ENCODE measurements around the gene SGK1.

The SGK1 gene

GRCh38 chr6:134317471-134318131 is at the start of gene SGK1:
Gene SGK1, minus strand, starts transcription at chr6:134318112. Its CDS starts 652 bp downstream, at chr6:134317460.
- DNase-seq (ENCODE audit: low spot score) (no peak), FAIRE-seq (no peak)

GRCh38 chr6:134363323-134364039 is 45.6 kb upstream of the SGK1 start:
- peak; percentile 63 for FAIRE-seq

GRCh38 chr6:134361011-134361410 is 43.1 kb upstream of the SGK1 start:
- no peak for DNase-seq (ENCODE audit: low spot score)
- FAIRE-seq = no peak

More at GRCh38 chr6:134363323-134364039, 45.6 kb upstream of the SGK1 start:
- peak; percentile 60 for DNase-seq (ENCODE audit: low spot score)

DNA sequence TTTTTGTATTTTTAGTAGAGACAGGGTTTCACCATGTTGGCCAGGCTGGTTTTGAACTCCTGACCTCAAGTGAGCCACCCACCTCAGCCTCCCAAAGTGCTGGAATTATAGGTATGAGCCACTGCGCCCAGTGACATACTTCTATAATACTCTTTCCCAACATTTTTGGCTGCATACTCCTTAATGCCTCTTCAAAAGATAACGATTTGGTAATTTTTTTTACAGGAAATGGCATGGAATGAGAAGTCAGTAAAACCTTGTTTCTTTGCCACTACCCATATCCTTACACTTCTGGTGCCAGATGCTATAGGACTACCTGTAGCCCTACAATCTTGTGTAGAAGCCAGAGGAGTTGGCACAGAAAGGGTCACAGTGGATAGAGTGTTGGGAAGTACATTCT is 41.4 kb upstream of the SGK1 start:
- FAIRE-seq = no peak
- no peak for DNase-seq (ENCODE audit: low spot score)

DNA sequence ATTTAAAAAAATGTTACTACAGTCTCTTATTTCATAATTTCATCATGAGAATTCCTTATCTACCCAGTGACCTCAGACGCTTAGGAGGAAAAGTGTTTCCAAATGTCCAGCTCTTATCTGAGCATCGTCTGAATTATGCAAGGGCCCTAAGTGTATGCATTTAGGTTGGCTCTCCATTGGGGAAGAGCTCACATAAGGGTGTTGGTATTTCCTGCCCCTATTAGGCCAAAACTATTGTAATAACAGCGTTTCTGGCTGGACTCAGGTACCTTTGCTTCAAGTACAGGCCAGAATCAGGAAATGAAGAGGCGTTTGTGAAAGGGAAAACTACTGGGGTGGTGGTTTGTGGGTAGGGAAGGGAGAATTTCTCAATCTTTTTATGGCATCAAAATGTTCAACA is 40.4 kb upstream of the SGK1 start:
- no peak for DNase-seq (ENCODE audit: low spot score)
- FAIRE-seq = no peak

- FAIRE-seq (no peak), DNase-seq (ENCODE audit: low spot score) (no peak)
Measured at GRCh38 chr6:134357022-134357487, 39.1 kb upstream of the SGK1 start.

GRCh38 chr6:134356405-134356804 is 38.5 kb upstream of the SGK1 start:
- FAIRE-seq (no peak), DNase-seq (ENCODE audit: low spot score) (no peak)

DNA sequence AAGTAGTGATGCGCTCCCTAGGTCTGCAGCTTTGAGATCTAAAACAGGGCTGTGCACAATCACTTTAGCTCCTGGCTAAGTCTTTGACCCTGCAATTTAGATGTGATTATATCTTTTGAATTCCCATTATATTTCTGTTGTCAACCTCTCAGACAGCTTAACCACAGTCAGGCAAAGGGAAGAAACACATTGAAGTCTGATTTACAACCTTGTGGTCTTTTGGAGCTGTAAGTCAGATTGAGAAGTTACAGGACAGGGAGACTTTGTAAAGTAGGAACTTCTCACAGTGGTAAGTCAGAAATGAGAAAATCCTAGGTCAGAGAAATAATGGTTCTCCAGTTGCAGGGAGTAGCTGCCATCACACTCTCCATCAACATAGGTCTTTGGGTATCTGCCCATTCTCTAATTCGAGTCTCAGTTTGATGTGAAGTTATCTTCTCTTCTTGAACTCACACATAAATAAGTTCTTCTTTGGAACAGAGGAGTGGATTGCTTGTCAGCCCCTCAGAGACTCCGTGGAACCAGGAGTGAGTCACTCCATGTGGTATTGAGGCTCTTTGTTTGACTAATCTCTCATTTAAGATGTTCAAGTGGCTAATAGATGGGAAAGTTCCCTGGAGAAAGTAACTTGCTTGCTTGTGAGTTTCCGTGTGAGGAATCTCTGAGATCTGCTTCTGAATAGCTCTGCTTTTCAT is 35.0 kb upstream of the SGK1 start:
- FAIRE-seq = no peak

DNA sequence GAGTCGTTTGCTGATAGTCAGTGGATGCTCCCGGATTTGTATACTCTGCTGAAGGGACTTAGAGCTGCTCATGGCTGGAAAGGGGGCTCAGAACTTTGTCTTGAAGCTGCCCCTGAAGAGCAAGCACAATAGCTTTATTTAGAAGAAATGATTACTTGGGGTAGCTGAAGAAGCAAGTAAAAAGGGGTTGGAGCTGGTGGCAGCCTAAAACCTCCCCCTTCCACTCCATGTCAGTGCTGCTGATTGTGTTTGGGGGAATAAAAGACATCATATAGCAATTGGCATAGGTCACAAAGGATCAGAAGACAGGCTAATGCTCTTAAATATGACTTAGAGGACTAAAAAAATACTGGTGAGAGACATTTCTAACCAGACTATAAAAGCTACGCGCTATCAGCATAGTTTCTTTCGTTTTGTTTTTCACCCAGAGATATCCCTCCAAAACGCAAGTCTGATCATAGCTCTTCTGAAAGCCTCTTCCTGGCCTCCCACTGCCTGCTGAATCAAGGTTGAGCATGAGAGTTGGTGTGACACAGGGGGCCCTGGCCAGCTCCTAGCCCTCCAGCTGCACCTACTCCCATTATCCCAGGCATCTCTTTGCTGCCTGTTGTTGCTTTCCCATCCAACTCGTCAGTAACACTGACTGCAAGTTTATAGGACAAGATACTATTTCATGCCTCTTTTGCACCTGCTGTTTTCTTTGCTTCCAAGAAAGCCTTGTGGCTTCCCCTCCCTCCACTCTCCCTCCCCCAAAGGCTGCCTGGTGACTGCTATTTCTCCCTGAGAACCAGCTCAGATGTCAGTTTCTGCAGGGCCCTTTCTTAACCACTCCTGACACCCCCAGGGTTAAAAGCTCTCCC is 33.9 kb upstream of the SGK1 start:
- FAIRE-seq (no peak), DNase-seq (ENCODE audit: low spot score) (no peak)

More for the DNA sequence above, 35.0 kb upstream of the SGK1 start:
- DNase-seq (ENCODE audit: low spot score) = peak; percentile 18

DNA sequence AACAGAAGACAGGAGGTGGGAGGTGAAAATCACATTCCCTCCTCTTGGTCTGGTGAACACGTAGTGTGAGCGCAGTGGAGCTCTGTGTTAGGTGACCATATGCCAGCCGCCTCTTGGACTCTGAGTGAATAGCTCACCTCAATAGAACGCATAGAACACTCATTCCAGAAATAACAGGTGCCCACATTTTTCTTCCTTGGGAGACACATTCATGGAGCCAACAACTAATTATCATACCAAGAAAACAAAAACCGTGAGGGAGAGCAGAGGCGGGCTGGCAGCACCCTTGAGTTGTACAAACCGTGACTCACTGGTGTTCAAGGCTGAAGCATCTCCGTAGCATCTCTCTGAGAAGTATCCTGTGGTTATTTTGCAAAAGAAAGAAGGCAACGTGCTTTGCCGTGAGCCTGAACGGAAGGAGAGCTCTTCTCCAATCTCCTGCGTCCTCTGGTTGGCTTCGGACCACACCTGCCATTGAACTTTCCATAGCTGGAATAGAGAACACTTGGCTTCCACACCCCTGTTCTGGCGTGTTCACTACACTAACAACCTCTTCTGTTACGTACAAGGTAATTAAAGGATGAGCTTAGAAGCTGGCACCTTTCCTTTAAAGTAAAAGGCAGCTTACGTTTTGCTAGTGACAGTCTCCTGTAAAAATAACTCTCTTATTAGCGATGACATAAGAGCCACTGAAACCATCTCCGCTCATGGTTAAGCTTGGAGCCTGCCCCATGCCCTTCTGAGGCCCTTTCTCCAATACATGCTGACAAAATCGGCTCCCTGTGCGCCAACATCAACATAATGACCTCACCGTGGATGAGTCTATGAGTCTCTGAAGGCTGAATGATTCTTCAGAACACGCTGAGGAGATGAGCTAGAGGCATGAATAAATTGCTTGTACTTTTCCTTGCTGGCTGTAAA is 30.2 kb upstream of the SGK1 start:
- no peak for FAIRE-seq
- peak; percentile 4 for DNase-seq (ENCODE audit: low spot score)

GRCh38 chr6:134346932-134347545 is 29.1 kb upstream of the SGK1 start:
- no peak for DNase-seq (ENCODE audit: low spot score)
- FAIRE-seq = no peak

GRCh38 chr6:134345789-134346188 is 27.9 kb upstream of the SGK1 start:
- FAIRE-seq = no peak

GRCh38 chr6:134343066-134343465 is 25.2 kb upstream of the SGK1 start:
- DNase-seq (ENCODE audit: low spot score) (no peak), FAIRE-seq (no peak)

More at GRCh38 chr6:134345789-134346188, 27.9 kb upstream of the SGK1 start:
- DNase-seq (ENCODE audit: low spot score) = no peak

DNA sequence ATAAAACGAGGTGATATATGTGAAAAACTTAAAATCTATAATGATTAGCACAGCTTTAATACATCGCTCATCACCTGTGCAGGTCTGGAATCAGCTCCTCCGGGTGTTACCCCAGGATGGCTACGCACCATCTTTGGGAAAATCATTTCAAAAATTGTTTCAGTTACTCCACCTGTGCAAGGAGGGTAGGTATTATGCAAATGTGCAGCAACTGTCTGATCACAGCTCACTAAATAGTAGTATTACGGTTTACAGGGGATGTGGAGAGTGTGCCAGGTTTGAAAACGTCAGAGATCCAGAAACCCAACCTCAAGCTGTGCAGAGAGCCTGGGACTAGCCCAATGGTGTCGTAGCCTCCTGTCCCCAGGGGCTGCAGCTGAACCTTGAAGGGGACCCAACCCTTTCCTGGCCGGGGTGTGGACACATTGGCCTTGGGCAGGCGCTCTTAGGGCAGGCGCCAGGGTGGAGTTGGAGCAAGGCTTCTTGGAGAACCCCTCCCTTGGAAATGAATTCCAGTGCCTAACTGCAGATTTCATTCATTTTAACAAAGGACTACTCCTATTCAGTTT is 24.2 kb upstream of the SGK1 start:
- no peak for FAIRE-seq
- no peak for DNase-seq (ENCODE audit: low spot score)

- DNase-seq (ENCODE audit: low spot score) (no peak), FAIRE-seq (no peak)
Measured at GRCh38 chr6:134340179-134340975, 22.5 kb upstream of the SGK1 start.

DNA sequence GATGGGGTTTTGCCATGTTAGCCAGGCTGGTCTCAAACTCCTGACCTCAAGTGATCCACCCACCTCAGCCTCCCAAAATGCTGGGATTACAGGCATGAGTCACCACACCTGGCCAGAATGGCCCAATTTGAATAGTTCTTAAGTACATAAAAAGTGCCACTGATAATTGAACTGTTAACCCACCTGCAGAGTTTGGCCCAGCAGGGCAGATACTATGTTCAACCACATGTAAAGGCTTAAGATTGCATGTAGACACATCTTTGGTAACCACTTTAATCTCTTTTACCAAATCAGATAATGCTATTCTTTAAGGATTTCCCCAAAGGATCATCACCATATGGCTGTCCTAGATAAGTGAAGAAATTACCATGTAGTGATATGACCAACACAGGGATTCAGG is 21.3 kb upstream of the SGK1 start:
- no peak for FAIRE-seq
- DNase-seq (ENCODE audit: low spot score) = no peak

- FAIRE-seq (no peak), DNase-seq (ENCODE audit: low spot score) (no peak)
Measured at GRCh38 chr6:134331256-134331655, 13.3 kb upstream of the SGK1 start.

- peak; percentile 50 for FAIRE-seq
- no peak for DNase-seq (ENCODE audit: low spot score)
Measured at GRCh38 chr6:134330555-134330954, 12.6 kb upstream of the SGK1 start.

- FAIRE-seq = no peak
Measured at GRCh38 chr6:134328792-134329191, 10.9 kb upstream of the SGK1 start.

More at GRCh38 chr6:134328792-134329191, 10.9 kb upstream of the SGK1 start:
- no peak for DNase-seq (ENCODE audit: low spot score)
